ENCODE results near the gene MRPL38. TPM values are rescaled to one million over a fixed set of nuclear protein-coding genes. Genes with fewer than 3 reads are reported as not detected.

MRPL38 gene
- total and polyA plus RNA-seq, 4 donors = 23.0 to 63.9 (median 50.5) TPM

DNA sequence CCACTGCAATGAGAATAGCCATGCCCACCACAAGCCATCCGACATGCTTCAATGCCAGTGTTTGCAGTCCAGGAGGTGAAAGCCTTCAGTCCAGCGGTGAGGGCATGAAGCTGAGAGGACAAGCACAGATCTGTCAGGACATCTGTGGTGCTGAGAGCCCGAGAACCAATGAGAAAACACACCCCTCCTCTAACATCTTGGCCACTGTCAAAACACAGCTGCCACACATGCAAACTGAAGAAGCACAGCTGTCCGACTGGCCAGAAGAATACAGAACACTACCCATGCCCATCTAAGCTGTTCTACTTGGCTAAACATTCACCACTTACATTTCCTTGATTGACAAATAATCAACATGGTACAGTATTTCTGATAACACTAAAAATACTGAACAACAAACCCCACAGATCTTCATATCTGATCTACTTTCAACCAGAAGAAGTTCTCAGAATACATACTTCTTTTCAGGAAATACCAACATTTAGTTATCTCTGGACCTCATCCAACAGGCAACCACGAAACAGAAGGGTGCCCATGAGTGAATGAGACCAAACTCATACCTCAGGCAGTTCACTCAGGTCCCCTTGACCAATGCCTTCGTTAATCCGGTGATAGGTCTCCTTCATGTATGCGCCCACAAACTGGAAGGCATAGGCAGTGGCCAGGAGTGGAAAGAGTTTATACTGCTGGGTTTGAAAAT is 46.3 kb upstream of the MRPL38 start:
- Histone ChIP-seq H3K4me3 (ENCODE audit: low read depth in 1 of 3, low read length in 3 of 3) (no peak overlapping the region), H3K36me3 (ENCODE audit: control insufficient read depth in 4 of 4, insufficient read depth in 3 of 4, low read depth in 1 of 4, low read length in 3 of 4) (peaks cover 17 to 87% (median 75%) of the 10 kb centered on the region in 4 donors), H3K9me3 (ENCODE audit: control insufficient read depth in 4 of 4, low read length in 3 of 4) (no peaks in the 10 kb centered on the region), H3K4me1 (ENCODE audit: control insufficient read depth in 4 of 4, insufficient read depth in 4 of 4, low read length in 3 of 4) (no peaks in the 10 kb centered on the region), H3K27me3 (ENCODE audit: control insufficient read depth in 4 of 4, insufficient read depth in 4 of 4, low read length in 3 of 4) (no peaks in the 10 kb centered on the region), H3K9ac (ENCODE audit: low read depth in 1 of 2, low read length in 2 of 2) (no peak overlapping the region), H3K27ac (ENCODE audit: low read depth in 1 of 2, low read length in 2 of 2) (no peak overlapping the region)
- no peak for TF ChIP-seq SP1 (IDR thresholded peaks at IDR 0.05)
- no peak for TF ChIP-seq JUND (IDR thresholded peaks at IDR 0.05)
- no peak for TF ChIP-seq RAD21 (IDR thresholded peaks at IDR 0.05)
- no peak for TF ChIP-seq GABPA (IDR thresholded peaks at IDR 0.05 in 1 of 2, conservative IDR thresholded peaks at IDR 0.05 in 1 of 2)
- TF ChIP-seq, protein P1, sequence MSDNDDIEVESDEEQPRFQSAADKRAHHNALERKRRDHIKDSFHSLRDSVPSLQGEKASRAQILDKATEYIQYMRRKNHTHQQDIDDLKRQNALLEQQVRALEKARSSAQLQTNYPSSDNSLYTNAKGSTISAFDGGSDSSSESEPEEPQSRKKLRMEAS (IDR thresholded peaks at IDR 0.05) = no peak
- no peak for TF ChIP-seq RXRA (IDR thresholded peaks at IDR 0.05)
- TF ChIP-seq, protein P2, sequence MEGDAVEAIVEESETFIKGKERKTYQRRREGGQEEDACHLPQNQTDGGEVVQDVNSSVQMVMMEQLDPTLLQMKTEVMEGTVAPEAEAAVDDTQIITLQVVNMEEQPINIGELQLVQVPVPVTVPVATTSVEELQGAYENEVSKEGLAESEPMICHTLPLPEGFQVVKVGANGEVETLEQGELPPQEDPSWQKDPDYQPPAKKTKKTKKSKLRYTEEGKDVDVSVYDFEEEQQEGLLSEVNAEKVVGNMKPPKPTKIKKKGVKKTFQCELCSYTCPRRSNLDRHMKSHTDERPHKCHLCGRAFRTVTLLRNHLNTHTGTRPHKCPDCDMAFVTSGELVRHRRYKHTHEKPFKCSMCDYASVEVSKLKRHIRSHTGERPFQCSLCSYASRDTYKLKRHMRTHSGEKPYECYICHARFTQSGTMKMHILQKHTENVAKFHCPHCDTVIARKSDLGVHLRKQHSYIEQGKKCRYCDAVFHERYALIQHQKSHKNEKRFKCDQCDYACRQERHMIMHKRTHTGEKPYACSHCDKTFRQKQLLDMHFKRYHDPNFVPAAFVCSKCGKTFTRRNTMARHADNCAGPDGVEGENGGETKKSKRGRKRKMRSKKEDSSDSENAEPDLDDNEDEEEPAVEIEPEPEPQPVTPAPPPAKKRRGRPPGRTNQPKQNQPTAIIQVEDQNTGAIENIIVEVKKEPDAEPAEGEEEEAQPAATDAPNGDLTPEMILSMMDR (IDR thresholded peaks at IDR 0.05; ENCODE audit: low read depth, low read length, missing input control) = no peak
- TF ChIP-seq NR2F2 (IDR thresholded peaks at IDR 0.05) = no peak
- TF ChIP-seq TAF1 (conservative IDR thresholded peaks at IDR 0.05) = no peak
- no peak for TF ChIP-seq HNF4G (IDR thresholded peaks at IDR 0.05)
- TF ChIP-seq HNF4A (conservative IDR thresholded peaks at IDR 0.05) = no peak
- TF ChIP-seq FOXA1 (IDR thresholded peaks at IDR 0.05) = no peak
- TF ChIP-seq YY1 (IDR thresholded peaks at IDR 0.05) = no peak
- TF ChIP-seq, protein P3, sequence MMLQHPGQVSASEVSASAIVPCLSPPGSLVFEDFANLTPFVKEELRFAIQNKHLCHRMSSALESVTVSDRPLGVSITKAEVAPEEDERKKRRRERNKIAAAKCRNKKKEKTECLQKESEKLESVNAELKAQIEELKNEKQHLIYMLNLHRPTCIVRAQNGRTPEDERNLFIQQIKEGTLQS (IDR thresholded peaks at IDR 0.05) = no peak
- TF ChIP-seq, protein P4, sequence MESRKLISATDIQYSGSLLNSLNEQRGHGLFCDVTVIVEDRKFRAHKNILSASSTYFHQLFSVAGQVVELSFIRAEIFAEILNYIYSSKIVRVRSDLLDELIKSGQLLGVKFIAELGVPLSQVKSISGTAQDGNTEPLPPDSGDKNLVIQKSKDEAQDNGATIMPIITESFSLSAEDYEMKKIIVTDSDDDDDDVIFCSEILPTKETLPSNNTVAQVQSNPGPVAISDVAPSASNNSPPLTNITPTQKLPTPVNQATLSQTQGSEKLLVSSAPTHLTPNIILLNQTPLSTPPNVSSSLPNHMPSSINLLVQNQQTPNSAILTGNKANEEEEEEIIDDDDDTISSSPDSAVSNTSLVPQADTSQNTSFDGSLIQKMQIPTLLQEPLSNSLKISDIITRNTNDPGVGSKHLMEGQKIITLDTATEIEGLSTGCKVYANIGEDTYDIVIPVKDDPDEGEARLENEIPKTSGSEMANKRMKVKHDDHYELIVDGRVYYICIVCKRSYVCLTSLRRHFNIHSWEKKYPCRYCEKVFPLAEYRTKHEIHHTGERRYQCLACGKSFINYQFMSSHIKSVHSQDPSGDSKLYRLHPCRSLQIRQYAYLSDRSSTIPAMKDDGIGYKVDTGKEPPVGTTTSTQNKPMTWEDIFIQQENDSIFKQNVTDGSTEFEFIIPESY (IDR thresholded peaks at IDR 0.05) = no peak
- TF ChIP-seq, protein P5, sequence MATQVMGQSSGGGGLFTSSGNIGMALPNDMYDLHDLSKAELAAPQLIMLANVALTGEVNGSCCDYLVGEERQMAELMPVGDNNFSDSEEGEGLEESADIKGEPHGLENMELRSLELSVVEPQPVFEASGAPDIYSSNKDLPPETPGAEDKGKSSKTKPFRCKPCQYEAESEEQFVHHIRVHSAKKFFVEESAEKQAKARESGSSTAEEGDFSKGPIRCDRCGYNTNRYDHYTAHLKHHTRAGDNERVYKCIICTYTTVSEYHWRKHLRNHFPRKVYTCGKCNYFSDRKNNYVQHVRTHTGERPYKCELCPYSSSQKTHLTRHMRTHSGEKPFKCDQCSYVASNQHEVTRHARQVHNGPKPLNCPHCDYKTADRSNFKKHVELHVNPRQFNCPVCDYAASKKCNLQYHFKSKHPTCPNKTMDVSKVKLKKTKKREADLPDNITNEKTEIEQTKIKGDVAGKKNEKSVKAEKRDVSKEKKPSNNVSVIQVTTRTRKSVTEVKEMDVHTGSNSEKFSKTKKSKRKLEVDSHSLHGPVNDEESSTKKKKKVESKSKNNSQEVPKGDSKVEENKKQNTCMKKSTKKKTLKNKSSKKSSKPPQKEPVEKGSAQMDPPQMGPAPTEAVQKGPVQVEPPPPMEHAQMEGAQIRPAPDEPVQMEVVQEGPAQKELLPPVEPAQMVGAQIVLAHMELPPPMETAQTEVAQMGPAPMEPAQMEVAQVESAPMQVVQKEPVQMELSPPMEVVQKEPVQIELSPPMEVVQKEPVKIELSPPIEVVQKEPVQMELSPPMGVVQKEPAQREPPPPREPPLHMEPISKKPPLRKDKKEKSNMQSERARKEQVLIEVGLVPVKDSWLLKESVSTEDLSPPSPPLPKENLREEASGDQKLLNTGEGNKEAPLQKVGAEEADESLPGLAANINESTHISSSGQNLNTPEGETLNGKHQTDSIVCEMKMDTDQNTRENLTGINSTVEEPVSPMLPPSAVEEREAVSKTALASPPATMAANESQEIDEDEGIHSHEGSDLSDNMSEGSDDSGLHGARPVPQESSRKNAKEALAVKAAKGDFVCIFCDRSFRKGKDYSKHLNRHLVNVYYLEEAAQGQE (IDR thresholded peaks at IDR 0.05) = no peak
- WGBS = 91% methylated on average over 8 of the region's 8 CpGs
- DNase-seq (ENCODE audit: low spot score) = no peak
